Purkinje cell (primary cell): ENCODE data around the gene CPPED1. TPM values are rescaled to one million over a fixed set of nuclear protein-coding genes. Genes with fewer than 3 reads are reported as not detected.

Experiments
- polyA plus RNA-seq: library from polyadenylated mRNA; unstranded; fragments of >200 nt; fragmentation: Nextera tagmentation; gene quantifications from 2 replicates; pipeline ENCODE4 v1.2.1, GENCODE V29; 2014

Gene CPPED1, protein sequence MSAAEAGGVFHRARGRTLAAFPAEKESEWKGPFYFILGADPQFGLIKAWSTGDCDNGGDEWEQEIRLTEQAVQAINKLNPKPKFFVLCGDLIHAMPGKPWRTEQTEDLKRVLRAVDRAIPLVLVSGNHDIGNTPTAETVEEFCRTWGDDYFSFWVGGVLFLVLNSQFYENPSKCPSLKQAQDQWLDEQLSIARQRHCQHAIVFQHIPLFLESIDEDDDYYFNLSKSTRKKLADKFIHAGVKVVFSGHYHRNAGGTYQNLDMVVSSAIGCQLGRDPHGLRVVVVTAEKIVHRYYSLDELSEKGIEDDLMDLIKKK
- polyA plus RNA-seq: 5.9 and 6.4 TPM in 2 replicates

DNA sequence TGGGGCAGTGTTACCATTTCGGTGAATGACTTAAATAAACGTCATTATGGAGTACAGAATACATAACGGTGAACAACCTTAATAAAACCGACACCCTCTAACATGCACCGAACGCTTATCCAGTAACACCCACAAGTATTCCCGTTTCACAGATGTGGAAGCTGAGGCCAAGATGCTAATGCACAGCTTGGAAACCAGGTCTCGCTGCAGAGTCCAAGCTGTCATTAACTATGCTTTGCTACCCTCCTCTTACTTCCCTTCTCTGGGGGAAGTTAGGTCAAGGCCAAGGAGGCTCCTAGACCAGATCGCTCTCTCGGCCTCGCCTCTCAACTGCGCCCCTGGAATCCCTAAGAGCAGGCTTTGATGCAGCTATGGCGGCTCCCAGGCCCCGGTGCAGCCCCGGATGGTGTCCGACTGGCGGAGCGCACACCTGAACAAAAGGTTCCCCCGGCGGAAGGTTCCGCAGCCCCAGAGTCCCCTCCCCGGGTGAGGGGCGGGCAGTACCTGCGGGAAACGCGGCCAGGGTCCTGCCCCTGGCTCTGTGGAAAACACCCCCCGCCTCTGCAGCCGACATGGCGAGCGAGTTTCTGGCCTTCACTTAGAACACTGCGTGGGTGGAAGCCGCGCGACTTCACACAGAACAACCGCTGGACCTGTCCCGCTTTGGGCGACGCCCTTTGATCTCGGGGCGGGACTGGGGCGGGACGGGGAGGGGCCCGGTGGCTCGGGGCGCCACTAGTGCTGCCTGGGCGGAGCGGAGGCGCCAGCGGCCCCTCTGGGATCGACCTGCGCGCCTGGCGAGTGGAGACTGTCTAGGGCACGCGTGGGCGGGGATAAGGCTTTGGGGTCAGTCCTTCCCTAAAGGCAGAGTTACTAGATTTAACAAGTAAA is at the start of gene CPPED1:
Gene CPPED1 (minus strand): TSS at position 685 of the 891 bp plus-strand sequence. CDS start 111 bp downstream, at position 574.

Other genes with a start within 250 kb of the CPPED1 start
- gene SHISA9, start 97.7 kb upstream of the CPPED1 start, polyA plus RNA-seq: 4.6 TPM in 1 of 2 replicates, not detected in the other